ENCODE data around the gene CNKSR3. TPM values are rescaled to one million over a fixed set of nuclear protein-coding genes. Genes with fewer than 3 reads are reported as not detected.

The CNKSR3 gene
- total and polyA plus RNA-seq, 7 experiments from 2014 or later = 0.01 to 0.17 (median 0.16) TPM; not detected in 4

- H3K36me3 ChIP-seq (ENCODE audit: control insufficient read depth in 2 of 3, insufficient read depth in 3 of 3, low read length in 3 of 3) = no peaks in the 10 kb centered on the region
- intact Hi-C loops (cut with micrococcal nuclease) = no loop called here
- H3K36me3 Mint-ChIP-seq = no peaks in the 10 kb centered on the region
- H3K4me3 ChIP-seq (ENCODE audit: low read length) = no peak overlapping the region
- H3K9me3 Mint-ChIP-seq = no peaks in the 10 kb centered on the region
- DNase-seq (no peak), ATAC-seq (no peak)
- no peak overlapping the region for H3K4me3 Mint-ChIP-seq
- H3K4me1 Mint-ChIP-seq = no peaks in the 10 kb centered on the region
- POLR2A ChIA-PET = interaction anchor here (0.6 kb wide), 1 partner anchor 810 kb away, joined by 3 read pairs; no protein-coding TSS in a partner anchor
- H3K27me3 ChIP-seq (ENCODE audit: control insufficient read depth in 2 of 2, insufficient read depth in 2 of 2, low read length in 2 of 2) = no peaks in the 10 kb centered on the region
- no peak overlapping the region for H3K27ac Mint-ChIP-seq
- H3K27me3 Mint-ChIP-seq = peaks cover 0 to 7% (median 4%) of the 10 kb centered on the region in 5 donors
- H3K9me3 ChIP-seq (ENCODE audit: control insufficient read depth in 2 of 3, low read length in 3 of 3) = no peaks in the 10 kb centered on the region
- H3K4me1 ChIP-seq (ENCODE audit: control insufficient read depth in 2 of 2, insufficient read depth in 2 of 2, low read length in 2 of 2) = no peaks in the 10 kb centered on the region
- CTCF ChIA-PET = no interaction called here
- H3K27ac ChIP-seq (ENCODE audit: low read depth, low read length) = no peak overlapping the region
Observed at GRCh38 chr6:154411076-154411475, 99.4 kb downstream of the CNKSR3 start.

- no peak overlapping the region for H3K27ac ChIP-seq (ENCODE audit: low read depth, low read length)
- no peaks in the 10 kb centered on the region for H3K9me3 ChIP-seq (ENCODE audit: control insufficient read depth in 2 of 3, low read length in 3 of 3)
- DNase-seq (no peak), ATAC-seq (no peak)
- no peaks in the 10 kb centered on the region for H3K4me1 ChIP-seq (ENCODE audit: control insufficient read depth in 2 of 2, insufficient read depth in 2 of 2, low read length in 2 of 2)
- H3K4me3 Mint-ChIP-seq = no peak overlapping the region
- ChIA-PET CTCF (no interaction called here), POLR2A (interaction anchor here (0.6 kb wide), 1 partner anchor 810 kb away, joined by 3 read pairs; no protein-coding TSS in a partner anchor)
- intact Hi-C loops (cut with micrococcal nuclease) = no loop called here
- no peaks in the 10 kb centered on the region for H3K27me3 ChIP-seq (ENCODE audit: control insufficient read depth in 2 of 2, insufficient read depth in 2 of 2, low read length in 2 of 2)
- peaks cover 0 to 2% (median 0%) of the 10 kb centered on the region in 11 donors for H3K9me3 Mint-ChIP-seq
- no peaks in the 10 kb centered on the region for H3K4me1 Mint-ChIP-seq
- peaks cover 0 to 5% (median 3%) of the 10 kb centered on the region in 5 donors for H3K27me3 Mint-ChIP-seq
- no peak overlapping the region for H3K27ac Mint-ChIP-seq
- no peaks in the 10 kb centered on the region for H3K36me3 ChIP-seq (ENCODE audit: control insufficient read depth in 2 of 3, insufficient read depth in 3 of 3, low read length in 3 of 3)
- H3K4me3 ChIP-seq (ENCODE audit: low read length) = no peak overlapping the region
- H3K36me3 Mint-ChIP-seq = no peaks in the 10 kb centered on the region
Observed at GRCh38 chr6:154410619-154411072, 99.8 kb downstream of the CNKSR3 start.

- Histone ChIP-seq H3K9me3 (ENCODE audit: control insufficient read depth in 2 of 3, low read length in 3 of 3) (no peaks in the 10 kb centered on the region), H3K36me3 (ENCODE audit: control insufficient read depth in 2 of 3, insufficient read depth in 3 of 3, low read length in 3 of 3) (no peaks in the 10 kb centered on the region), H3K27ac (ENCODE audit: low read depth, low read length) (no peak overlapping the region), H3K27me3 (ENCODE audit: control insufficient read depth in 2 of 2, insufficient read depth in 2 of 2, low read length in 2 of 2) (no peaks in the 10 kb centered on the region), H3K4me3 (ENCODE audit: low read length) (no peak overlapping the region), H3K4me1 (ENCODE audit: control insufficient read depth in 2 of 2, insufficient read depth in 2 of 2, low read length in 2 of 2) (no peaks in the 10 kb centered on the region)
- ATAC-seq = no peak
- ChIA-PET CTCF (no interaction called here), POLR2A (no interaction called here)
- H3K4me3 Mint-ChIP-seq = no peak overlapping the region
- H3K4me1 Mint-ChIP-seq = no peaks in the 10 kb centered on the region
- no peak overlapping the region for H3K27ac Mint-ChIP-seq
- H3K36me3 Mint-ChIP-seq = no peaks in the 10 kb centered on the region
- peaks cover 0 to 4% (median 1%) of the 10 kb centered on the region in 5 donors for H3K27me3 Mint-ChIP-seq
- peak in 3 of 9 donors; percentile 4 to 21 (median 4) for DNase-seq
- intact Hi-C loops (cut with micrococcal nuclease) = loop anchor here in 1 of 2 donors (1.0 kb wide), 1 partner anchor 255 kb away; no protein-coding TSS in a partner anchor
- peaks cover 0 to 2% (median 0%) of the 10 kb centered on the region in 11 donors for H3K9me3 Mint-ChIP-seq
Observed at GRCh38 chr6:154408891-154409500, 101.5 kb downstream of the CNKSR3 start.

GRCh38 chr6:154407440-154407839 is 103.0 kb downstream of the CNKSR3 start:
- peaks cover 0 to 4% (median 0%) of the 10 kb centered on the region in 5 donors for H3K27me3 Mint-ChIP-seq
- H3K27me3 ChIP-seq (ENCODE audit: control insufficient read depth in 2 of 2, insufficient read depth in 2 of 2, low read length in 2 of 2) = no peaks in the 10 kb centered on the region
- no peaks in the 10 kb centered on the region for H3K4me1 ChIP-seq (ENCODE audit: control insufficient read depth in 2 of 2, insufficient read depth in 2 of 2, low read length in 2 of 2)
- POLR2A ChIA-PET = no interaction called here
- no peaks in the 10 kb centered on the region for H3K4me1 Mint-ChIP-seq
- H3K9me3 ChIP-seq (ENCODE audit: control insufficient read depth in 2 of 3, low read length in 3 of 3) = no peaks in the 10 kb centered on the region
- no peak overlapping the region for H3K4me3 Mint-ChIP-seq
- H3K9me3 Mint-ChIP-seq = peaks cover 0 to 2% (median 0%) of the 10 kb centered on the region in 11 donors
- H3K27ac ChIP-seq (ENCODE audit: low read depth, low read length) = no peak overlapping the region
- peak overlapping the region in 1 of 9 donors; percentile 25 for H3K27ac Mint-ChIP-seq
- no peaks in the 10 kb centered on the region for H3K36me3 ChIP-seq (ENCODE audit: control insufficient read depth in 2 of 3, insufficient read depth in 3 of 3, low read length in 3 of 3)
- no peak for ATAC-seq
- no peak for DNase-seq
- intact Hi-C loops (cut with micrococcal nuclease) = no loop called here
- no peak overlapping the region for H3K4me3 ChIP-seq (ENCODE audit: low read length)
- CTCF ChIA-PET = no interaction called here
- H3K36me3 Mint-ChIP-seq = no peaks in the 10 kb centered on the region

GRCh38 chr6:154406869-154407268 is 103.6 kb downstream of the CNKSR3 start:
- no peaks in the 10 kb centered on the region for H3K9me3 ChIP-seq (ENCODE audit: control insufficient read depth in 2 of 3, low read length in 3 of 3)
- DNase-seq (no peak), ATAC-seq (no peak)
- Mint-ChIP-seq H3K27ac (no peak overlapping the region), H3K9me3 (peaks cover 0 to 2% (median 0%) of the 10 kb centered on the region in 11 donors), H3K4me1 (no peaks in the 10 kb centered on the region), H3K36me3 (no peaks in the 10 kb centered on the region), H3K4me3 (no peak overlapping the region), H3K27me3 (peaks cover 0 to 2% (median 0%) of the 10 kb centered on the region in 5 donors)
- no peak overlapping the region for H3K27ac ChIP-seq (ENCODE audit: low read depth, low read length)
- POLR2A ChIA-PET = no interaction called here
- H3K27me3 ChIP-seq (ENCODE audit: control insufficient read depth in 2 of 2, insufficient read depth in 2 of 2, low read length in 2 of 2) = no peaks in the 10 kb centered on the region
- H3K4me3 ChIP-seq (ENCODE audit: low read length) = no peak overlapping the region
- H3K36me3 ChIP-seq (ENCODE audit: control insufficient read depth in 2 of 3, insufficient read depth in 3 of 3, low read length in 3 of 3) = no peaks in the 10 kb centered on the region
- CTCF ChIA-PET = no interaction called here
- H3K4me1 ChIP-seq (ENCODE audit: control insufficient read depth in 2 of 2, insufficient read depth in 2 of 2, low read length in 2 of 2) = no peaks in the 10 kb centered on the region
- intact Hi-C loops (cut with micrococcal nuclease) = no loop called here

GRCh38 chr6:154406301-154406700 is 104.2 kb downstream of the CNKSR3 start:
- DNase-seq = no peak
- H3K9me3 Mint-ChIP-seq = peaks cover 0 to 2% (median 0%) of the 10 kb centered on the region in 11 donors

More at GRCh38 chr6:154406301-154406700, 104.2 kb downstream of the CNKSR3 start:
- no peaks in the 10 kb centered on the region for H3K4me1 ChIP-seq (ENCODE audit: control insufficient read depth in 2 of 2, insufficient read depth in 2 of 2, low read length in 2 of 2)
- no peaks in the 10 kb centered on the region for H3K9me3 ChIP-seq (ENCODE audit: control insufficient read depth in 2 of 3, low read length in 3 of 3)
- intact Hi-C loops (cut with micrococcal nuclease) = no loop called here
- no peak overlapping the region for H3K4me3 ChIP-seq (ENCODE audit: low read length)
- Mint-ChIP-seq H3K4me3 (no peak overlapping the region), H3K27ac (no peak overlapping the region), H3K27me3 (peaks cover 0 to 2% (median 0%) of the 10 kb centered on the region in 5 donors), H3K4me1 (no peaks in the 10 kb centered on the region), H3K36me3 (no peaks in the 10 kb centered on the region)
- ChIA-PET CTCF (no interaction called here), POLR2A (no interaction called here)
- no peak for ATAC-seq
- H3K27me3 ChIP-seq (ENCODE audit: control insufficient read depth in 2 of 2, insufficient read depth in 2 of 2, low read length in 2 of 2) = no peaks in the 10 kb centered on the region
- no peaks in the 10 kb centered on the region for H3K36me3 ChIP-seq (ENCODE audit: control insufficient read depth in 2 of 3, insufficient read depth in 3 of 3, low read length in 3 of 3)
- no peak overlapping the region for H3K27ac ChIP-seq (ENCODE audit: low read depth, low read length)

Measured in naive thymus-derived CD4-positive, alpha-beta T cell (primary cell).